ENCODE measurements around the gene SAMD14.

SAMD14 gene

GRCh38 chr17:50161023-50161910 is 31.3 kb upstream of the SAMD14 start:
- peak; percentile 93 to 96 (median 95) for DNase-seq
- H3K4me3 ChIP-seq (ENCODE audit: control insufficient read depth in 1 of 7, extremely low read depth in 1 of 7, insufficient read depth in 4 of 7, low read depth in 2 of 7, low read length in 6 of 7) = peak overlapping the region; percentile 16 to 87 (median 64)
- ChIA-PET POLR2A (interaction anchor here (1.1 to 1.4 kb wide), 4 partner anchors 11 to 42 kb away, joined by 3 to 4 read pairs (median 3); partner anchors contain the start of genes PPP1R9B and SAMD14), CTCF (interaction anchor here (0.7 to 2.8 kb wide), 27 partner anchors 9 to 371 kb away, joined by 3 to 98 read pairs (median 5); partner anchors contain the start of genes PDK2, PPP1R9B and SAMD14)
- under 1% methylated on average over 45 of the region's 53 CpGs for WGBS (ENCODE audit: insufficient coverage)
- H3K27me3 ChIP-seq (replicated peaks in 2 of 5; ENCODE audit: control insufficient read depth in 4 of 5, insufficient read depth in 5 of 5, low read length in 4 of 5) = no peaks in the 10 kb centered on the region
- peak overlapping the region in 1 of 2 experiments; percentile 10 for H3K27ac ChIP-seq (ENCODE audit: insufficient read depth in 1 of 2, low read depth in 1 of 2, low read length in 2 of 2, poor library complexity in 1 of 2, severe bottlenecking in 2 of 2)
- peaks cover 9 to 32% (median 26%) of the 10 kb centered on the region in 4 experiments for H3K4me1 ChIP-seq (ENCODE audit: control extremely low read depth in 1 of 4, control insufficient read depth in 4 of 4, insufficient read depth in 4 of 4, low read length in 3 of 4)
- H3K9me3 ChIP-seq (ENCODE audit: control extremely low read depth in 1 of 5, control insufficient read depth in 4 of 5, insufficient read depth in 2 of 5, low read depth in 1 of 5, low read length in 4 of 5) = no peaks in the 10 kb centered on the region
- H3K36me3 ChIP-seq (ENCODE audit: control insufficient read depth in 4 of 4, insufficient read depth in 4 of 4, low read length in 3 of 4) = no peaks in the 10 kb centered on the region

- H3K4me3 ChIP-seq (ENCODE audit: control insufficient read depth in 1 of 7, extremely low read depth in 1 of 7, insufficient read depth in 4 of 7, low read depth in 2 of 7, low read length in 6 of 7) = no peak overlapping the region
- peaks cover 11 to 50% (median 36%) of the 10 kb centered on the region in 4 experiments for H3K4me1 ChIP-seq (ENCODE audit: control extremely low read depth in 1 of 4, control insufficient read depth in 4 of 4, insufficient read depth in 4 of 4, low read length in 3 of 4)
- no peaks in the 10 kb centered on the region for H3K27me3 ChIP-seq (replicated peaks in 2 of 5; ENCODE audit: control insufficient read depth in 4 of 5, insufficient read depth in 5 of 5, low read length in 4 of 5)
- no peak overlapping the region for H3K27ac ChIP-seq (ENCODE audit: insufficient read depth in 1 of 2, low read depth in 1 of 2, low read length in 2 of 2, poor library complexity in 1 of 2, severe bottlenecking in 2 of 2)
- ChIA-PET POLR2A (no interaction called here), CTCF (interaction anchor here (0.7 to 2.8 kb wide), 4 partner anchors 10 to 38 kb away, joined by 3 to 19 read pairs (median 6); no protein-coding TSS in a partner anchor)
- WGBS (ENCODE audit: insufficient coverage) = 64% methylated on average over 4 of the region's 4 CpGs
- DNase-seq = no peak
- no peaks in the 10 kb centered on the region for H3K36me3 ChIP-seq (ENCODE audit: control insufficient read depth in 4 of 4, insufficient read depth in 4 of 4, low read length in 3 of 4)
- no peaks in the 10 kb centered on the region for H3K9me3 ChIP-seq (ENCODE audit: control extremely low read depth in 1 of 5, control insufficient read depth in 4 of 5, insufficient read depth in 2 of 5, low read depth in 1 of 5, low read length in 4 of 5)
These were observed 27.9 kb upstream of the SAMD14 start for GRCh38 chr17:50157891-50158290.

GRCh38 chr17:50155115-50155819 is 25.3 kb upstream of the SAMD14 start:
- Histone ChIP-seq H3K4me3 (ENCODE audit: control insufficient read depth in 1 of 7, extremely low read depth in 1 of 7, insufficient read depth in 4 of 7, low read depth in 2 of 7, low read length in 6 of 7) (no peak overlapping the region), H3K9me3 (ENCODE audit: control extremely low read depth in 1 of 5, control insufficient read depth in 4 of 5, insufficient read depth in 2 of 5, low read depth in 1 of 5, low read length in 4 of 5) (no peaks in the 10 kb centered on the region), H3K4me1 (ENCODE audit: control extremely low read depth in 1 of 4, control insufficient read depth in 4 of 4, insufficient read depth in 4 of 4, low read length in 3 of 4) (peaks cover 2 to 49% (median 39%) of the 10 kb centered on the region in 4 experiments), H3K36me3 (ENCODE audit: control insufficient read depth in 4 of 4, insufficient read depth in 4 of 4, low read length in 3 of 4) (no peaks in the 10 kb centered on the region), H3K27me3 (replicated peaks in 2 of 5; ENCODE audit: control insufficient read depth in 4 of 5, insufficient read depth in 5 of 5, low read length in 4 of 5) (no peaks in the 10 kb centered on the region), H3K27ac (ENCODE audit: insufficient read depth in 1 of 2, low read depth in 1 of 2, low read length in 2 of 2, poor library complexity in 1 of 2, severe bottlenecking in 2 of 2) (no peak overlapping the region)
- WGBS (ENCODE audit: insufficient coverage) = 83% methylated on average over 3 of the region's 8 CpGs
- CTCF ChIA-PET = interaction anchor here (0.8 to 6.5 kb wide), 9 partner anchors 9 to 61 kb away, joined by 3 to 82 read pairs (median 4); partner anchors contain the start of gene SGCA
- POLR2A ChIA-PET = no interaction called here
- no peak for DNase-seq

GRCh38 chr17:50154604-50155003 is 24.6 kb upstream of the SAMD14 start:
- H3K4me1 ChIP-seq (ENCODE audit: control extremely low read depth in 1 of 4, control insufficient read depth in 4 of 4, insufficient read depth in 4 of 4, low read length in 3 of 4) = peaks cover 2 to 56% (median 42%) of the 10 kb centered on the region in 4 experiments
- WGBS (ENCODE audit: insufficient coverage) = 43% methylated on average over 1 of the region's 1 CpG
- POLR2A ChIA-PET = no interaction called here
- H3K9me3 ChIP-seq (ENCODE audit: control extremely low read depth in 1 of 5, control insufficient read depth in 4 of 5, insufficient read depth in 2 of 5, low read depth in 1 of 5, low read length in 4 of 5) = no peaks in the 10 kb centered on the region
- H3K36me3 ChIP-seq (ENCODE audit: control insufficient read depth in 4 of 4, insufficient read depth in 4 of 4, low read length in 3 of 4) = no peaks in the 10 kb centered on the region
- no peak for DNase-seq
- no peak overlapping the region for H3K27ac ChIP-seq (ENCODE audit: insufficient read depth in 1 of 2, low read depth in 1 of 2, low read length in 2 of 2, poor library complexity in 1 of 2, severe bottlenecking in 2 of 2)
- H3K27me3 ChIP-seq (replicated peaks in 2 of 5; ENCODE audit: control insufficient read depth in 4 of 5, insufficient read depth in 5 of 5, low read length in 4 of 5) = no peaks in the 10 kb centered on the region
- CTCF ChIA-PET = interaction anchor here (0.8 to 6.5 kb wide), 9 partner anchors 11 to 60 kb away, joined by 3 to 82 read pairs (median 4); partner anchors contain the start of gene SGCA
- H3K4me3 ChIP-seq (ENCODE audit: control insufficient read depth in 1 of 7, extremely low read depth in 1 of 7, insufficient read depth in 4 of 7, low read depth in 2 of 7, low read length in 6 of 7) = no peak overlapping the region

- Histone ChIP-seq H3K27ac (ENCODE audit: insufficient read depth in 1 of 2, low read depth in 1 of 2, low read length in 2 of 2, poor library complexity in 1 of 2, severe bottlenecking in 2 of 2) (peak overlapping the region in 1 of 2 experiments; percentile 11), H3K4me1 (ENCODE audit: control extremely low read depth in 1 of 4, control insufficient read depth in 4 of 4, insufficient read depth in 4 of 4, low read length in 3 of 4) (peaks cover 2 to 60% (median 45%) of the 10 kb centered on the region in 4 experiments), H3K4me3 (ENCODE audit: control insufficient read depth in 1 of 7, extremely low read depth in 1 of 7, insufficient read depth in 4 of 7, low read depth in 2 of 7, low read length in 6 of 7) (peak overlapping the region in 1 of 7 experiments; percentile 25), H3K9me3 (ENCODE audit: control extremely low read depth in 1 of 5, control insufficient read depth in 4 of 5, insufficient read depth in 2 of 5, low read depth in 1 of 5, low read length in 4 of 5) (no peaks in the 10 kb centered on the region), H3K36me3 (ENCODE audit: control insufficient read depth in 4 of 4, insufficient read depth in 4 of 4, low read length in 3 of 4) (no peaks in the 10 kb centered on the region), H3K27me3 (replicated peaks in 2 of 5; ENCODE audit: control insufficient read depth in 4 of 5, insufficient read depth in 5 of 5, low read length in 4 of 5) (no peaks in the 10 kb centered on the region)
- DNase-seq = peak in 2 of 3 donors; percentile 41
- WGBS (ENCODE audit: insufficient coverage) = 41% methylated on average over 12 of the region's 16 CpGs
- ChIA-PET POLR2A (no interaction called here), CTCF (interaction anchor here (0.8 to 6.5 kb wide), 9 partner anchors 7 to 60 kb away, joined by 3 to 82 read pairs (median 7); partner anchors contain the start of gene SGCA)
These were observed 24.0 kb upstream of the SAMD14 start for GRCh38 chr17:50153650-50154575.

GRCh38 chr17:50152736-50153135 is 22.8 kb upstream of the SAMD14 start:
- 90% methylated on average over 5 of the region's 7 CpGs for WGBS (ENCODE audit: insufficient coverage)
- Histone ChIP-seq H3K27ac (ENCODE audit: insufficient read depth in 1 of 2, low read depth in 1 of 2, low read length in 2 of 2, poor library complexity in 1 of 2, severe bottlenecking in 2 of 2) (peak overlapping the region in 1 of 2 experiments; percentile 36), H3K27me3 (replicated peaks in 2 of 5; ENCODE audit: control insufficient read depth in 4 of 5, insufficient read depth in 5 of 5, low read length in 4 of 5) (no peaks in the 10 kb centered on the region), H3K4me1 (ENCODE audit: control extremely low read depth in 1 of 4, control insufficient read depth in 4 of 4, insufficient read depth in 4 of 4, low read length in 3 of 4) (peaks cover 2 to 66% (median 56%) of the 10 kb centered on the region in 4 experiments), H3K4me3 (ENCODE audit: control insufficient read depth in 1 of 7, extremely low read depth in 1 of 7, insufficient read depth in 4 of 7, low read depth in 2 of 7, low read length in 6 of 7) (no peak overlapping the region), H3K36me3 (ENCODE audit: control insufficient read depth in 4 of 4, insufficient read depth in 4 of 4, low read length in 3 of 4) (no peaks in the 10 kb centered on the region), H3K9me3 (ENCODE audit: control extremely low read depth in 1 of 5, control insufficient read depth in 4 of 5, insufficient read depth in 2 of 5, low read depth in 1 of 5, low read length in 4 of 5) (no peaks in the 10 kb centered on the region)
- ChIA-PET CTCF (interaction anchor here (0.8 to 6.5 kb wide), 11 partner anchors 9 to 144 kb away, joined by 3 to 82 read pairs (median 8); partner anchors contain the start of gene PDK2), POLR2A (no interaction called here)
- DNase-seq = no peak
